ENCODE data around the gene MARCHF2. TPM values are rescaled to one million over a fixed set of nuclear protein-coding genes. Genes with fewer than 3 reads are reported as not detected.
A peak's percentile ranks its signal among the peaks of the same experiment; 100 is the strongest.

Gene MARCHF2
- total RNA-seq, 6 experiments from 2014 or later = 22.5 to 146 (median 32.3) TPM

GRCh38 chr19:8399681-8400188, 13.4 kb upstream of the MARCHF2 start:
- no CpG with 5 or more reads among the region's 34 CpGs for WGBS (ENCODE audit: insufficient coverage, low coverage, low lambda C conversion rate, missing lambda C conversion rate)
- intact Hi-C loops (cut with DNase I) = loop anchor here in 1 of 2 donors (10.0 kb wide), 2 partner anchors 45 to 105 kb away; partner anchors contain the start of gene PRAM1
- H3K27ac ChIP-seq = no peak overlapping the region

GRCh38 chr19:8401981-8402411, 11.1 kb upstream of the MARCHF2 start:
- H3K27me3 ChIP-seq = no peaks in the 10 kb centered on the region
- TF ChIP-seq POLR2A (IDR thresholded peaks at IDR 0.05) = no peak
- TF ChIP-seq CTCF (IDR thresholded peaks at IDR 0.05) = no peak
- DNase-seq (peak in 1 of 3 donors; percentile 39), ATAC-seq (no peak)
- intact Hi-C loops (cut with DNase I) = loop anchor here in 1 of 2 donors (10.0 kb wide), 2 partner anchors 47 to 103 kb away; partner anchors contain the start of gene PRAM1
- H3K27ac ChIP-seq = no peak overlapping the region
- H3K4me1 ChIP-seq = peaks cover 0 to 5% (median 0%) of the 10 kb centered on the region in 4 donors
- no peaks in the 10 kb centered on the region for H3K9me3 ChIP-seq
- no peak overlapping the region for H3K4me3 ChIP-seq
- H3K36me3 ChIP-seq = peaks cover 0 to 22% (median 7%) of the 10 kb centered on the region in 4 donors
- WGBS (ENCODE audit: insufficient coverage, low coverage, low lambda C conversion rate, missing lambda C conversion rate) = no CpG with 5 or more reads among the region's 21 CpGs

More at GRCh38 chr19:8399681-8400188, 13.4 kb upstream of the MARCHF2 start:
- no peaks in the 10 kb centered on the region for H3K27me3 ChIP-seq
- DNase-seq (peak in 1 of 3 donors; percentile 53), ATAC-seq (no peak)
- peaks cover 0 to 20% (median 5%) of the 10 kb centered on the region in 4 donors for H3K4me1 ChIP-seq
- TF ChIP-seq CTCF (IDR thresholded peaks at IDR 0.05) (no peak), POLR2A (IDR thresholded peaks at IDR 0.05) (no peak)
- peaks cover 0 to 22% (median 7%) of the 10 kb centered on the region in 4 donors for H3K36me3 ChIP-seq
- H3K4me3 ChIP-seq = no peak overlapping the region
- H3K9me3 ChIP-seq = no peaks in the 10 kb centered on the region

- ATAC-seq (no peak), DNase-seq (peak in 1 of 3 donors; percentile 56)
- Histone ChIP-seq H3K36me3 (peaks cover 0 to 22% (median 7%) of the 10 kb centered on the region in 4 donors), H3K4me3 (no peak overlapping the region), H3K9me3 (no peaks in the 10 kb centered on the region), H3K27ac (no peak overlapping the region), H3K4me1 (peaks cover 0 to 5% (median 0%) of the 10 kb centered on the region in 4 donors), H3K27me3 (no peaks in the 10 kb centered on the region)
- no peak for TF ChIP-seq POLR2A (IDR thresholded peaks at IDR 0.05)
- no peak for TF ChIP-seq CTCF (IDR thresholded peaks at IDR 0.05)
- intact Hi-C loops (cut with DNase I) = loop anchor here in 1 of 2 donors (10.0 kb wide), 2 partner anchors 48 to 102 kb away; partner anchors contain the start of gene PRAM1
- 0% methylated on average over 1 of the region's 44 CpGs for WGBS (ENCODE audit: insufficient coverage, low coverage, low lambda C conversion rate, missing lambda C conversion rate)
Measured at GRCh38 chr19:8403098-8403819, 9.8 kb upstream of the MARCHF2 start.

- DNase-seq = peak in 1 of 3 donors; percentile 23
- no peaks in the 10 kb centered on the region for H3K9me3 ChIP-seq
- ATAC-seq = no peak
- intact Hi-C loops (cut with DNase I) = loop anchor here in 1 of 2 donors (10.0 kb wide), 2 partner anchors 49 to 101 kb away; partner anchors contain the start of gene PRAM1
- no peak overlapping the region for H3K4me3 ChIP-seq
- TF ChIP-seq CTCF (IDR thresholded peaks at IDR 0.05) (no peak), POLR2A (IDR thresholded peaks at IDR 0.05) (no peak)
- H3K27me3 ChIP-seq = no peaks in the 10 kb centered on the region
- H3K27ac ChIP-seq = no peak overlapping the region
- peaks cover 0 to 22% (median 7%) of the 10 kb centered on the region in 4 donors for H3K36me3 ChIP-seq
- WGBS (ENCODE audit: insufficient coverage, low coverage, low lambda C conversion rate, missing lambda C conversion rate) = no CpG with 5 or more reads among the region's 24 CpGs
- H3K4me1 ChIP-seq = peaks cover 0 to 5% (median 0%) of the 10 kb centered on the region in 4 donors
Measured at GRCh38 chr19:8403820-8404109, 9.3 kb upstream of the MARCHF2 start.
